ENCODE results near the gene SSH3.

Gene SSH3

DNA sequence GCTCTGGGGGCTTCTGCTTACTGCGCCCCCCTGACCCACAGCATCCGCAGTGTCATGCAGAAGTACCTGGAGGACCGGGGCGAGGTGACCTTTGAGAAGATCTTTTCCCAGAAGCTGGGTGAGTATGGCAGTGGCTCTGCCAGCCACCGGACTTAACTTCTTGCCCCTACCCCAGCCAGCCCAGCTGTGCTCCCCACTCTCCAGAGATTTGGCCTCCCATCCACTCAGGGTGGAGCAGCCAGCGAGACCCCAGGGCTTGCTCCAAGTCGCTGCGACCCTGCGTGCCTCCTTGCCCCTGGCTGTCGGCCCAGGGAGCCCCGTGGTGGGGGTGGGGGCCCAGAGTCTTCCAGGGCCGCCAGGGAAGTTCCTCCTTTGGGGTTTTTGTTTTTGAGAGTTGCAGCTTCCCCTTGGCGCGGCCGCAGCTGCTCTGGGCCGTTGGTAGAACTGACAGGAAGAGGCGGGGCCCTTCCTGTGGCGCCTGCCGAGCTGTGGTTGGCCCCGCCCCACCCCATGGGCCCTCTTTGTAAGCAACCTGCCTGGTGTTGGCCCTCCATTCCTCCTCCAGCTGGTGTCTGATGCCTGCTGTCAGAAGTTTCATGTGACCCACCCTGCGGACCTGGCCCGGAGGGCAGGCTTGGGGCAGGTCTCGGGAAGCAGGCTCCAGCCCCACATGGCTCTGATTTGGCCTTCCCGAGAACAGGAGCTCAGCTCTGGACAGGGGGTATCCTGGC is 25.9 kb upstream of the SSH3 start:
- Histone ChIP-seq H3K36me3 (replicated peaks; ENCODE audit: low read depth, low read length) (peaks cover 51% of the 10 kb centered on the region), H3K9me3 (ENCODE audit: insufficient read depth, low read length) (no peaks in the 10 kb centered on the region), H3K4me2 (ENCODE audit: low read length) (peak overlapping the region; percentile 97), H3K4me1 (ENCODE audit: low read length) (peaks cover 32% of the 10 kb centered on the region), H3K79me2 (ENCODE audit: low read length) (peaks cover 65% of the 10 kb centered on the region), H2AFZ (ENCODE audit: low read depth, low read length) (no peak overlapping the region), H4K20me1 (ENCODE audit: insufficient read depth, low read length) (peaks cover 18% of the 10 kb centered on the region), H3K9ac (ENCODE audit: low read length) (peak overlapping the region; percentile 92), H3K27ac (ENCODE audit: low read length) (peak overlapping the region; percentile 93), H3K27me3 (ENCODE audit: low read depth, low read length) (no peaks in the 10 kb centered on the region), H3K4me3 (ENCODE audit: low read length) (peak overlapping the region; percentile 74)
- no peak for TF ChIP-seq EZH2phosphoT487 (IDR thresholded peaks at IDR 0.05; ENCODE audit: low read depth)
- TF ChIP-seq, protein P1, sequence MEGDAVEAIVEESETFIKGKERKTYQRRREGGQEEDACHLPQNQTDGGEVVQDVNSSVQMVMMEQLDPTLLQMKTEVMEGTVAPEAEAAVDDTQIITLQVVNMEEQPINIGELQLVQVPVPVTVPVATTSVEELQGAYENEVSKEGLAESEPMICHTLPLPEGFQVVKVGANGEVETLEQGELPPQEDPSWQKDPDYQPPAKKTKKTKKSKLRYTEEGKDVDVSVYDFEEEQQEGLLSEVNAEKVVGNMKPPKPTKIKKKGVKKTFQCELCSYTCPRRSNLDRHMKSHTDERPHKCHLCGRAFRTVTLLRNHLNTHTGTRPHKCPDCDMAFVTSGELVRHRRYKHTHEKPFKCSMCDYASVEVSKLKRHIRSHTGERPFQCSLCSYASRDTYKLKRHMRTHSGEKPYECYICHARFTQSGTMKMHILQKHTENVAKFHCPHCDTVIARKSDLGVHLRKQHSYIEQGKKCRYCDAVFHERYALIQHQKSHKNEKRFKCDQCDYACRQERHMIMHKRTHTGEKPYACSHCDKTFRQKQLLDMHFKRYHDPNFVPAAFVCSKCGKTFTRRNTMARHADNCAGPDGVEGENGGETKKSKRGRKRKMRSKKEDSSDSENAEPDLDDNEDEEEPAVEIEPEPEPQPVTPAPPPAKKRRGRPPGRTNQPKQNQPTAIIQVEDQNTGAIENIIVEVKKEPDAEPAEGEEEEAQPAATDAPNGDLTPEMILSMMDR (IDR thresholded peaks at IDR 0.05; ENCODE audit: low read depth, low read length), result no peak; the same call in 1 of the 2 replicates

DNA sequence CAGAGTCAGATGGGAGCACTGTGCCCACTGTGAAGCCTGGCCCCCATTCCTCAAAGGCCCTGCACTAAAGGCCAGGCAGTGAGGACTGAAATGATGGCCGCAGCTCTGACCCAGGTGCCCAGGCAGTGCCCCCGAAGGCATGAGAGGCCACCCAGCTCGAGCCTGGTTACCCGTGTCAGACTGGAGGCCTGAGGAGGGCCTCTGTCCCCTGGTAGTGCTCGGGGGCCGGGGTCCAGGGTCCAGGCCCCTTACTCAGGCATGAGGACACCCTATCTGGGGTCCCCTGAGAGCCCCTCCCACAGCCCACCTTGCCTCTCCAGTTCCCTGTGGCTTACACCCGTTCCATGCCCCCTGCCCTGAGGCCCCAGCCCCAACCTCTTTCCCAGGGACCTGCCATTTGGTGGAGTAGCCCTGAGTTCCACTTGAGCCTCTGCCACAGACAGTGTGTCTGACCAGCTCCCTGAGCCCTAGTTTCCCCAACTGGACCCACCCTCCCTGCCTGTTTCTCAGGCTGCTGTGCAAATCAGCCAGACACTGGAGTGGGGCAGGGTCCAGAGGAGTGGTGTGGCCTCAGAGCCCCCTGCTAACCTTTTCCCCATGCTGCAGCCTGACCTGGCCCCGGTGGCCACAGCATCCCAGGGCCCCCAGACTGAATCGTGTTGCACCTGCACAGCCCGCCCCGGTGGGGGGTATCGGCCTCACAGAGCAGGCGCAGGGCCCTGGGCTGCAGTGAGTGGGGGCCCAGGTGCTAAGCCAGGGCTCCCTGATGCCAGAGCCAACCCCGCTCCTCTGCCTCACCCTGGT is 25.0 kb upstream of the SSH3 start:
- Histone ChIP-seq H3K36me3 (replicated peaks; ENCODE audit: low read depth, low read length) (peaks cover 54% of the 10 kb centered on the region), H3K9ac (ENCODE audit: low read length) (peak overlapping the region; percentile 91)

DNA sequence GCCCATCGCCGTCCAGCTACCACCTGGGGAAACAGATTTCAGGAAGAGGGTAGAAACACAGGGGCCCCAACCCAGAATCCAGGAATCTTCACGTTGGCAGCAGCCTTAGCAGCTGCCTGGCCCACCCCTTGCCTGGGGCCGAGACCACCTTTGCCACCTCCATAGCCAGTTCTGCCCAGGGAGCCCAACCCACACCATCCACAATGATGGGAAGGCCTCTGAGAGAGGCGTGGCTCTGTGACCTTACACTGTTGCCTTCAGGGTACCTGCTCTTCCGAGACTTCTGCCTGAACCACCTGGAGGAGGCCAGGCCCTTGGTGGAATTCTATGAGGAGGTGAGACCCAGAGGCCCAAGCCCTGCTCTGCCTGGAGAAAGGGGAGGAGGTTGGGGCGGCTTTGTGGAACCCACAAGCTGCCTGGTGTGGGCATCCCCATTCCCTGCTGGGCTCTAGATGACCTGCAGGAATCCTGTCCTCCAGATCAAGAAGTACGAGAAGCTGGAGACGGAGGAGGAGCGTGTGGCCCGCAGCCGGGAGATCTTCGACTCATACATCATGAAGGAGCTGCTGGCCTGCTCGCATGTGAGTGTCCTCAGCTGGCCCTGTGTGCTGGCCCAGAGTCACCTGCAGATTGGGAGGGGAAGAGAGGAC is 24.3 kb upstream of the SSH3 start:
- H3K9ac ChIP-seq (ENCODE audit: low read length), result no peak overlapping the region
- H4K20me1 ChIP-seq (ENCODE audit: insufficient read depth, low read length), result peaks cover 5% of the 10 kb centered on the region; the same call in 1 of the 2 replicates
- H3K4me2 ChIP-seq (ENCODE audit: low read length), result no peak overlapping the region
- no peaks in the 10 kb centered on the region for H3K9me3 ChIP-seq (ENCODE audit: insufficient read depth, low read length)
- H3K27me3 ChIP-seq (ENCODE audit: low read depth, low read length), result no peaks in the 10 kb centered on the region
- peaks cover 48% of the 10 kb centered on the region for H3K79me2 ChIP-seq (ENCODE audit: low read length)
- no peak overlapping the region for H3K4me3 ChIP-seq (ENCODE audit: low read length)
- peaks cover 30% of the 10 kb centered on the region for H3K4me1 ChIP-seq (ENCODE audit: low read length)
- no peak overlapping the region; the same call in 1 of the 2 replicates for H3K27ac ChIP-seq (ENCODE audit: low read length)
- H2AFZ ChIP-seq (ENCODE audit: low read depth, low read length), result no peak overlapping the region
- TF ChIP-seq, protein P1 (IDR thresholded peaks at IDR 0.05; ENCODE audit: low read depth, low read length), result no peak
- TF ChIP-seq EZH2phosphoT487 (IDR thresholded peaks at IDR 0.05; ENCODE audit: low read depth), result no peak
- peaks cover 62% of the 10 kb centered on the region for H3K36me3 ChIP-seq (replicated peaks; ENCODE audit: low read depth, low read length)

More for the DNA sequence above, 25.0 kb upstream of the SSH3 start:
- H3K9me3 ChIP-seq (ENCODE audit: insufficient read depth, low read length), result no peaks in the 10 kb centered on the region
- peaks cover 30% of the 10 kb centered on the region for H3K4me1 ChIP-seq (ENCODE audit: low read length)
- TF ChIP-seq, protein P1 (IDR thresholded peaks at IDR 0.05; ENCODE audit: low read depth, low read length), result no peak
- no peak for TF ChIP-seq EZH2phosphoT487 (IDR thresholded peaks at IDR 0.05; ENCODE audit: low read depth)
- peak overlapping the region; percentile 93 for H3K27ac ChIP-seq (ENCODE audit: low read length)
- H3K27me3 ChIP-seq (ENCODE audit: low read depth, low read length), result no peaks in the 10 kb centered on the region
- peaks cover 56% of the 10 kb centered on the region for H3K79me2 ChIP-seq (ENCODE audit: low read length)
- H3K4me2 ChIP-seq (ENCODE audit: low read length), result peak overlapping the region; percentile 97
- peak overlapping the region; percentile 74 for H3K4me3 ChIP-seq (ENCODE audit: low read length)
- H4K20me1 ChIP-seq (ENCODE audit: insufficient read depth, low read length), result peaks cover 9% of the 10 kb centered on the region
- no peak overlapping the region for H2AFZ ChIP-seq (ENCODE audit: low read depth, low read length)
